NT2/D1 (cell line): Measurements from ENCODE around the gene HDAC3.

ENCODE experiments used
- YY1 ChIP-seq: IDR thresholded peaks from 2 replicates; pipeline ENCODE4 v1.6.1; 2011; ENCODE audit not compliant: insufficient read length, insufficient read depth
- ZNF274 ChIP-seq: IDR thresholded peaks from 2 replicates; pipeline ENCODE4 v1.6.1; 2011; ENCODE audit warnings: mild to moderate bottlenecking, low read depth, low read length

DNA sequence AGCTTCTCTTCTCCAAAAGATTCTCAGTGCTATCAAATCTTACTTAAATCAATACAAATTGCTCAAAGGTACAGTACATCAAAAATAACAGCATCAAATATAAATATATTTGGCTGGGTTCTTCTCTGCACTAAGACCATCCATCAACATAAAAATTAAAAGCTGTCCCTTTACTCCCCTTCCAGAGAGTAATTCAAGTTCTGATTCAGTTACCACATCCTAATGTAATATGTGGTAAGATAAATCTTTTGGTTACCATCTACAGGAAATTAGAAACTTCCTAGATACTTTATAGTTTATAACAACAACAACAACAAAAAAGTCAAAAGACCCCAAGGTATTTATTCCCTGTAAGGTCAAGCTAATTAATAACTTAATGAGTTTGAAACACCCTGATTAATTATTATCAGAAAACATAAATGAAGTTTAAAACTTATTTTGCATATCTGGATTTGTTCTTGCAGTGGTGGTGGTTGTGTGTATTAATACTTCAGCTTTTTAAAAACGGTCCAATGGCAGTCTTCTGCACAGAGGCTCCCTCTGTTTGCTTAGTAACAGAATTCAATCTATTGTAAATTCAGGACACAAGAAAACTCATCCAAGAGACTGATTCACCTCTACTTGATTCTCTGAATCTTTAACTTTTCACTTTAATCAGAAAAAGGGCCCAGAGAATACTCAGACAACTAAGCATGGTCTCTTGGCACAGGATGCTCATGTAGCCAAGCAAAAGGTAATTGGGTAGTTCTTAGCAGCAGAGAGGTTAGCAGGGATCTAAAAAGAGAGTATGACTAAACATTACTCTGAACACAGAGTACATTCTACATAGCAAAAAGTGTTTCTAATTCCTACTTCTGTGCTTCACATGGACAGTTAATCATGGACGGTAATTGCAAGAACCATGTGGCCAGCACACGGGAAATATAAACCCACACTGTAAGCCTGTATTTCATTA, 38.0 kb downstream of the HDAC3 start:
- TF ChIP-seq YY1 (no peak), ZNF274 (no peak)
